ENCODE results near the gene EYA2.
A peak's percentile ranks its signal among the peaks of the same experiment; 100 is the strongest.
"Not testable (repeated sequence)": the region's sequence is repeated elsewhere in the genome, so short reads cannot be mapped to it uniquely, and the experiment has no call there.

The EYA2 gene

GRCh38 chr20:47205577-47206123 is 311.0 kb downstream of the EYA2 start:
- peaks cover 2% of the 10 kb centered on the region for H3K4me1 ChIP-seq (ENCODE audit: insufficient read depth, insufficient read length)
- H3K4me3 ChIP-seq (ENCODE audit: insufficient read length, low read depth): no peak overlapping the region
- H3K9me3 ChIP-seq (ENCODE audit: insufficient read depth, low read length): no peaks in the 10 kb centered on the region
- H3K36me3 ChIP-seq (ENCODE audit: insufficient read depth, insufficient read length, low read length): peaks cover 25% of the 10 kb centered on the region
- peak; percentile 61 for DNase-seq (ENCODE audit: low read depth, low spot score)
- H3K9ac ChIP-seq (ENCODE audit: insufficient read length, low read depth): peak overlapping the region; percentile 9
- TF ChIP-seq ZNF274 (IDR thresholded peaks at IDR 0.05; ENCODE audit: low read depth, low read length) (no peak), YY1 (IDR thresholded peaks at IDR 0.05; ENCODE audit: insufficient read depth, insufficient read length) (no peak), SUZ12 (IDR thresholded peaks at IDR 0.05; ENCODE audit: extremely low read depth, insufficient read depth, insufficient read length) (no peak)
- H3K27me3 ChIP-seq (ENCODE audit: insufficient read depth, insufficient read length): no peaks in the 10 kb centered on the region

GRCh38 chr20:47206552-47206951 is 311.9 kb downstream of the EYA2 start:
- not testable (repeated sequence) for H3K27me3 ChIP-seq (ENCODE audit: insufficient read depth, insufficient read length); H3K4me1 ChIP-seq (ENCODE audit: insufficient read depth, insufficient read length); DNase-seq (ENCODE audit: low read depth, low spot score); H3K9me3 ChIP-seq (ENCODE audit: insufficient read depth, low read length); H3K4me3 ChIP-seq (ENCODE audit: insufficient read length, low read depth)
- Histone ChIP-seq H3K9ac (ENCODE audit: insufficient read length, low read depth) (peak overlapping the region; percentile 45), H3K36me3 (ENCODE audit: insufficient read depth, insufficient read length, low read length) (peaks cover 34% of the 10 kb centered on the region)

DNA sequence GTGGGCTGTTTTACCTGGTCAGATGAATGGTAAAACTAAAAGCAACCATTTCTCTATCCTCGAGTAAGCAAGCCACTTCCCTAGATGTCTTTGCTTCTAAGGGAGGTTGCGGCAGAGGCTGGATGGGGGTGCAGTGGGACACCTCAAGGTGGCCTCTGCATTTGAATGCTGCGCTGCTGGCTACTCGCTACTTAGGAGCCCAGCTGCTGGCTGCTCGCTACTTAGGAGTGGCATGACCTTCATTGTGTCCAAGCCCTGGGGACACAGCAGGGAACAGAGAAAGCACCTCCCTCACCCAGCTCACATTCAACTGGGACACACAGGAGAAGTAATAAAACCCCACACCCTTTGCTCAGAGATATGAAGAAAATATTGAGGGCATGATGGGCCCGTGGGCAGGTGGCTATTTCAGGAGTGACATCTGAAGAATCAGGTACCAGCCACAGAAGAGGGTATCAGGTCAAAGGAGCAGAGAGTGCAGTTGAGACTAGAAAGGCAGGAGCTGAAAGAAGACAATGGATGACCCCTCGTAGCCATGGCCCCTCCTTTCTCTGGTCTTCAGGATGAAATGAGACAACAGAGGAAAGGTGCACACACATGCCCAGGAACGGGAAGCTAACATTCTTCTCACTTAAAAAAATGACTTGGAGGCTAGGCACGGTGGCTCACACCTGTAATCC is 312.5 kb downstream of the EYA2 start:
- peak overlapping the region; percentile 45 for H3K9ac ChIP-seq (ENCODE audit: insufficient read length, low read depth)
- TF ChIP-seq ZNF274 (IDR thresholded peaks at IDR 0.05; ENCODE audit: low read depth, low read length): no peak
- TF ChIP-seq YY1 (IDR thresholded peaks at IDR 0.05; ENCODE audit: insufficient read depth, insufficient read length): no peak
- no peak for TF ChIP-seq SUZ12 (IDR thresholded peaks at IDR 0.05; ENCODE audit: extremely low read depth, insufficient read depth, insufficient read length)
- no peak for DNase-seq (ENCODE audit: low read depth, low spot score)
- no peaks in the 10 kb centered on the region for H3K9me3 ChIP-seq (ENCODE audit: insufficient read depth, low read length)
- peaks cover 40% of the 10 kb centered on the region for H3K36me3 ChIP-seq (ENCODE audit: insufficient read depth, insufficient read length, low read length)
- H3K4me3 ChIP-seq (ENCODE audit: insufficient read length, low read depth): no peak overlapping the region
- H3K4me1 ChIP-seq (ENCODE audit: insufficient read depth, insufficient read length): peaks cover 2% of the 10 kb centered on the region
- no peaks in the 10 kb centered on the region for H3K27me3 ChIP-seq (ENCODE audit: insufficient read depth, insufficient read length)

- Histone ChIP-seq H3K4me1 (ENCODE audit: insufficient read depth, insufficient read length) (peaks cover 2% of the 10 kb centered on the region), H3K36me3 (ENCODE audit: insufficient read depth, insufficient read length, low read length) (peaks cover 55% of the 10 kb centered on the region), H3K9me3 (ENCODE audit: insufficient read depth, low read length) (no peaks in the 10 kb centered on the region), H3K27me3 (ENCODE audit: insufficient read depth, insufficient read length) (no peaks in the 10 kb centered on the region), H3K9ac (ENCODE audit: insufficient read length, low read depth) (no peak overlapping the region), H3K4me3 (ENCODE audit: insufficient read length, low read depth) (no peak overlapping the region)
- TF ChIP-seq YY1 (IDR thresholded peaks at IDR 0.05; ENCODE audit: insufficient read depth, insufficient read length): no peak
- no peak for TF ChIP-seq ZNF274 (IDR thresholded peaks at IDR 0.05; ENCODE audit: low read depth, low read length)
- no peak for TF ChIP-seq SUZ12 (IDR thresholded peaks at IDR 0.05; ENCODE audit: extremely low read depth, insufficient read depth, insufficient read length)
- no peak for DNase-seq (ENCODE audit: low read depth, low spot score)
Observed at GRCh38 chr20:47208534-47209174, 314.0 kb downstream of the EYA2 start.

GRCh38 chr20:47209982-47210381 is 315.3 kb downstream of the EYA2 start:
- Histone ChIP-seq H3K9ac (ENCODE audit: insufficient read length, low read depth) (no peak overlapping the region), H3K4me3 (ENCODE audit: insufficient read length, low read depth) (no peak overlapping the region), H3K4me1 (ENCODE audit: insufficient read depth, insufficient read length) (peaks cover 2% of the 10 kb centered on the region), H3K9me3 (ENCODE audit: insufficient read depth, low read length) (no peaks in the 10 kb centered on the region), H3K36me3 (ENCODE audit: insufficient read depth, insufficient read length, low read length) (peaks cover 68% of the 10 kb centered on the region), H3K27me3 (ENCODE audit: insufficient read depth, insufficient read length) (no peaks in the 10 kb centered on the region)
- no peak for TF ChIP-seq ZNF274 (IDR thresholded peaks at IDR 0.05; ENCODE audit: low read depth, low read length)
- no peak for TF ChIP-seq SUZ12 (IDR thresholded peaks at IDR 0.05; ENCODE audit: extremely low read depth, insufficient read depth, insufficient read length)
- DNase-seq (ENCODE audit: low read depth, low spot score): no peak

GRCh38 chr20:47210470-47210869 is 315.8 kb downstream of the EYA2 start:
- TF ChIP-seq ZNF274 (IDR thresholded peaks at IDR 0.05; ENCODE audit: low read depth, low read length) (no peak), SUZ12 (IDR thresholded peaks at IDR 0.05; ENCODE audit: extremely low read depth, insufficient read depth, insufficient read length) (no peak), YY1 (IDR thresholded peaks at IDR 0.05; ENCODE audit: insufficient read depth, insufficient read length) (no peak)
- no peak for DNase-seq (ENCODE audit: low read depth, low spot score)
- Histone ChIP-seq H3K4me1 (ENCODE audit: insufficient read depth, insufficient read length) (peaks cover 1% of the 10 kb centered on the region), H3K9me3 (ENCODE audit: insufficient read depth, low read length) (no peaks in the 10 kb centered on the region), H3K9ac (ENCODE audit: insufficient read length, low read depth) (no peak overlapping the region), H3K27me3 (ENCODE audit: insufficient read depth, insufficient read length) (no peaks in the 10 kb centered on the region), H3K4me3 (ENCODE audit: insufficient read length, low read depth) (no peak overlapping the region), H3K36me3 (ENCODE audit: insufficient read depth, insufficient read length, low read length) (peaks cover 71% of the 10 kb centered on the region)

- no peaks in the 10 kb centered on the region for H3K27me3 ChIP-seq (ENCODE audit: insufficient read depth, insufficient read length)
- H3K9ac ChIP-seq (ENCODE audit: insufficient read length, low read depth): no peak overlapping the region
- H3K4me1 ChIP-seq (ENCODE audit: insufficient read depth, insufficient read length): no peaks in the 10 kb centered on the region
- no peak for TF ChIP-seq ZNF274 (IDR thresholded peaks at IDR 0.05; ENCODE audit: low read depth, low read length)
- TF ChIP-seq SUZ12 (IDR thresholded peaks at IDR 0.05; ENCODE audit: extremely low read depth, insufficient read depth, insufficient read length): no peak
- TF ChIP-seq YY1 (IDR thresholded peaks at IDR 0.05; ENCODE audit: insufficient read depth, insufficient read length): no peak
- no peak overlapping the region for H3K4me3 ChIP-seq (ENCODE audit: insufficient read length, low read depth)
- no peaks in the 10 kb centered on the region for H3K9me3 ChIP-seq (ENCODE audit: insufficient read depth, low read length)
- H3K36me3 ChIP-seq (ENCODE audit: insufficient read depth, insufficient read length, low read length): peaks cover 76% of the 10 kb centered on the region
- DNase-seq (ENCODE audit: low read depth, low spot score): no peak
Observed at GRCh38 chr20:47211036-47211435, 316.4 kb downstream of the EYA2 start.
